Thyroid gland (tissue), 4 donors: Measurements from ENCODE around the gene GLYAT. TPM values are rescaled to one million over a fixed set of nuclear protein-coding genes. Genes with fewer than 3 reads are reported as not detected.

ENCODE experiments used
- DNase-seq, 2 donors: peaks; one replicate each; pipeline ENCODE4 v3.0.0-alpha.2; 2019
- H3K27ac ChIP-seq, 3 donors: fragments of 200-600 bp; sonication (generic); 1 replicate in 2 of 3; 2 replicates in 1 of 3; pipeline ENCODE4 v1.5.1; 2016 to 2019; ENCODE audit warnings: mild to moderate bottlenecking in 1 of 3, moderate library complexity in 1 of 3
- H3K27me3 ChIP-seq: fragments of 200-600 bp; sonication (generic); one replicate; pipeline ENCODE4 v1.5.1; 2019
- H3K36me3 ChIP-seq, 2 donors: fragments of 200-600 bp; sonication (generic); one replicate each; pipeline ENCODE4 v1.5.1; 2016 to 2019
- H3K4me1 ChIP-seq, 2 donors: fragments of 200-600 bp; sonication (generic); one replicate each; pipeline ENCODE4 v1.5.1; 2017 to 2019
- H3K4me3 ChIP-seq, 3 donors: fragments of 200-600 bp; sonication (generic); replicated peaks in 1 of 3; 1 replicate in 2 of 3; 2 replicates in 1 of 3; pipeline ENCODE4 v1.5.1; 2016; ENCODE audit warnings: mild to moderate bottlenecking in 1 of 3
- H3K9me3 ChIP-seq: fragments of 200-600 bp; sonication (generic); one replicate; pipeline ENCODE4 v1.5.1; 2017
- POLR2A ChIP-seq, 2 donors: fragments of 450-650 bp; IDR thresholded peaks; one replicate each; pipeline ENCODE4 v1.6.1; 2017; ENCODE audit warnings: antibody characterized with exemption in 2 of 2, mild to moderate bottlenecking in 2 of 2, moderate library complexity in 1 of 2
- WGBS, 2 donors: methylation state at CpG; one replicate each; pipeline ENCODE4 v1.1.5; 2017; 5-methylcytosine and 5-hydroxymethylcytosine counted together
- intact Hi-C: fragments of 100-400 bp; cut with DNase I; formaldehyde crosslinking; loops from one replicate; pipeline ENCODE4 v1.15.1; 2023
- total RNA-seq, 4 donors: library from RNA; depleted of rRNA; stranded (reverse); fragments of >200 nt; gene quantifications; one replicate each; pipeline ENCODE4 v1.2.3, GENCODE V29; 2016
- TF ChIP-seq, protein P1 (sequence below), 6 experiments: fragments of 200-600 bp in 3 of 6; fragments of 450-650 bp in 3 of 6; sonication (generic) in 3 of 6; IDR thresholded peaks; one replicate each; pipeline ENCODE4 v1.5.1; 2016 to 2019; ENCODE audit warnings: antibody characterized with exemption in 6 of 6, mild to moderate bottlenecking in 2 of 6, inconsistent platforms in 1 of 6, moderate library complexity in 1 of 6

The GLYAT gene
- total RNA-seq, 4 donors from 2014 or later: not detected

DNA sequence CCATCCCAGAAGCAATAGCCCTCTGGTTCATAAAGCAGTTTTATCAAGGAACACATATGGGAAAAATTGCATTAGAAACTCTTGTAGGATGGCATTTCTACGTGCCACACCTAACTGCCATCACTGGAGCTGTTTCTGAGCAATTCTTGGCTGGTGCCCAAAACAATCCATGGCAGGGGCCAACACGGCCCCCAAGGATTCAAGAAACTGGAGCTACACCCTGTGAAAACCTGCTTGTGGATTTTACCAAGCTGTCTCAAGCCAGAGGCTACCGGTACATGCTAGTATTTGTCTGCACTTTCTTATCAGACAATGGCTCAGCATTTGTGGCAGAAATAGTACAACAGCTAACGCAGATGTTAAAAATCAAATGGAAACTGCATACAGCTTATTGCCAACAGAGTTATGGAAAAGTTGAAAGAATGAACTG, 42.4 kb upstream of the GLYAT start:
- WGBS, 2 donors: 73 to 81% methylated on average over 3 to 4 of the region's 4 CpGs
- intact Hi-C loops: no loop called here
- TF ChIP-seq, protein P1, sequence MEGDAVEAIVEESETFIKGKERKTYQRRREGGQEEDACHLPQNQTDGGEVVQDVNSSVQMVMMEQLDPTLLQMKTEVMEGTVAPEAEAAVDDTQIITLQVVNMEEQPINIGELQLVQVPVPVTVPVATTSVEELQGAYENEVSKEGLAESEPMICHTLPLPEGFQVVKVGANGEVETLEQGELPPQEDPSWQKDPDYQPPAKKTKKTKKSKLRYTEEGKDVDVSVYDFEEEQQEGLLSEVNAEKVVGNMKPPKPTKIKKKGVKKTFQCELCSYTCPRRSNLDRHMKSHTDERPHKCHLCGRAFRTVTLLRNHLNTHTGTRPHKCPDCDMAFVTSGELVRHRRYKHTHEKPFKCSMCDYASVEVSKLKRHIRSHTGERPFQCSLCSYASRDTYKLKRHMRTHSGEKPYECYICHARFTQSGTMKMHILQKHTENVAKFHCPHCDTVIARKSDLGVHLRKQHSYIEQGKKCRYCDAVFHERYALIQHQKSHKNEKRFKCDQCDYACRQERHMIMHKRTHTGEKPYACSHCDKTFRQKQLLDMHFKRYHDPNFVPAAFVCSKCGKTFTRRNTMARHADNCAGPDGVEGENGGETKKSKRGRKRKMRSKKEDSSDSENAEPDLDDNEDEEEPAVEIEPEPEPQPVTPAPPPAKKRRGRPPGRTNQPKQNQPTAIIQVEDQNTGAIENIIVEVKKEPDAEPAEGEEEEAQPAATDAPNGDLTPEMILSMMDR (IDR thresholded peaks at IDR 0.05): no peak
- TF ChIP-seq POLR2A (IDR thresholded peaks at IDR 0.05): no peak
- no peaks in the 10 kb centered on the region for H3K36me3 ChIP-seq
- DNase-seq: no peak
- no peak overlapping the region for H3K4me3 ChIP-seq
- H3K4me1 ChIP-seq: no peaks in the 10 kb centered on the region
- H3K27ac ChIP-seq: no peak overlapping the region
- no peaks in the 10 kb centered on the region for H3K27me3 ChIP-seq
- no peaks in the 10 kb centered on the region for H3K9me3 ChIP-seq

DNA sequence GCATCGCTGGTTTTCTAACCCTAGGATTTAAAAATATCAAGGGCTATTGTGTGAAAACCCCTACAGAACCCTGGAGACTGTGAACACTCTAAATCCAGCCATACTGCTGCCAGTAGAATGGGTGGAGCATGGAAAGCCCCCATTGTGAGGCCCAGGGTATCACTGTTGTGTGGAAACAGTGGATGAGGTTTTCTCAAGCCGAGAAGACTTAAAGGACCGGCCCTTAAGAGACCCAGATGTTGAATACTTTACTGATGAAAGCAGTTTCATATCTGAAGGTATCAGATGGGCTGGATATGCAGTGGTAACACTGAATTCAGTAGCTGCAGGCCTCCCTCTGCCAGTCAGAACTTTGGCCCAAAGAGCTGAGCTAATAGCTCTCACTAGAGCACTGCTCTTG, 41.6 kb upstream of the GLYAT start:
- Histone ChIP-seq H3K36me3 (no peaks in the 10 kb centered on the region), H3K4me3 (no peak overlapping the region), H3K27ac (no peak overlapping the region), H3K27me3 (no peaks in the 10 kb centered on the region), H3K9me3 (no peaks in the 10 kb centered on the region), H3K4me1 (no peaks in the 10 kb centered on the region)
- TF ChIP-seq, protein P1 (IDR thresholded peaks at IDR 0.05): no peak
- TF ChIP-seq POLR2A (IDR thresholded peaks at IDR 0.05): no peak
- intact Hi-C loops: no loop called here
- 92 to 93% methylated on average over 3 of the region's 3 CpGs for WGBS, 2 donors
- DNase-seq: no peak

DNA sequence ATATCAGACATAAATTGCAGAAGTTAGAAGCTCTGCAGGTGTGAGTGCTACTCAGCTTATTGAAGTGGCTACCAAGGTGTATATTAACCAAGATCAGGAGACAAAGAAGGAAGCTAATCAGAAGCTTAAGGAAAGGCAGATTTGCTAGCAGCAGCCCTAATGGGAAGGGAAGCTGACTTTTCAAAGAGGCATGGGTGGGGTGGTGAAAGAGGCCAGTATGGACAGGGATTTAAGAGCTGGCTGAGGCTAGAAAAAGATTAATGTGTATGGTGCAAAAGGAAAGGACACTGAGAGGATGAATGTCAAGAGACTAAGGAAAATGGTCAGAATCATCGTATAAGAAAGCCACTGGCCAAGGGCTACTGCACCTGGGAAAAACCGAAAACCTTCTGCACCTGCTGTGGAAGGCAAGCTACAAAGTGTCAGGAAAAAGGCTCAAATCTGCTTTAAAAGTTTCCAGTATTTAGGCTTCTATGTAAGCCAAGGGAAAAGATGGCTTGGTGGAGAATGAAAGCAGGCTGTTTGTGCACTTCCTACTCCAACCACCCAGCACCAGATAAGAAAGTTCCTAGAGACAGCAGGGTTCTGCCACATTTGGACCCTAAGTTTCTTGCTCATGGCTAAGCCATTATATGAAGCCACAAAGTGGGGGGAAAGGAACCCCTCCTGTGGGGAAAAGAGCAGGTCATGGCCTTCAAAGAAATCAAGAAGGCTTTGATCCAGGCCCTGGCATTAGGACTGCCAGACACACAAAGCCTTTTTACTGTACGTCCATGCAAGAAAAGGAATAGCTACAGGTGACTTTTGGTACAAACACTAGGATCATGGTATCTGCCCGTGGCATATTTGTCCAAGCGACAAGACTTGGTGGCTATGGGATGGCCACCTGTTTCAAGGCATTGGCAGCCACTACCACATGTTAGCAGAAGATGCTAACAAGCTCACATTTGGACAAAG, 40.9 kb upstream of the GLYAT start:
- TF ChIP-seq POLR2A (IDR thresholded peaks at IDR 0.05): no peak
- TF ChIP-seq, protein P1 (IDR thresholded peaks at IDR 0.05): no peak
- Histone ChIP-seq H3K27ac (no peak overlapping the region), H3K36me3 (no peaks in the 10 kb centered on the region), H3K9me3 (no peaks in the 10 kb centered on the region), H3K27me3 (no peaks in the 10 kb centered on the region), H3K4me1 (no peaks in the 10 kb centered on the region), H3K4me3 (no peak overlapping the region)
- DNase-seq: no peak
- intact Hi-C loops: no loop called here
- 88 to 95% methylated on average over 5 of the region's 5 CpGs for WGBS, 2 donors

DNA sequence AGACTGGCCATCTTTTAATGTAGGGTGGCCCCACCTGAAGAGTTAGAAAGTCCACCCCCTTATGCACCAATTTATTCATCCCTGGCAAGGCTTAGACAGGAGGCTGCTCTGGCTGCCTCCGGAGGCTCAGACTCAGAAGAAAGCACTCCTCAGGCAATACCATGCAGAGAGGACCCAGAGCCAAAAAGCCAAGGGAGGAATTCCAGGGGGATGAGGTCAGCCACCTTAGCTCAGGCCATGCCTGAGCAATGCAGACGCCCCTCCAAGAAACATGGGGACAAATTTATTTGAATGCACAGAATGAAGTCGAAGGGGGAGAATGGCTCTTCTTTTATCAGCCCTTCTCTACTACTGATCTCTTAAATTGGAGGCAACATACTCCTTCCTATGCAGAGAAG, 39.7 kb upstream of the GLYAT start:
- DNase-seq: no peak
- intact Hi-C loops: no loop called here
- H3K4me1 ChIP-seq: no peaks in the 10 kb centered on the region
- H3K9me3 ChIP-seq: no peaks in the 10 kb centered on the region
- H3K27ac ChIP-seq: no peak overlapping the region
- no peak overlapping the region for H3K4me3 ChIP-seq
- TF ChIP-seq, protein P1 (IDR thresholded peaks at IDR 0.05): no peak
- no peak for TF ChIP-seq POLR2A (IDR thresholded peaks at IDR 0.05)
- no peaks in the 10 kb centered on the region for H3K36me3 ChIP-seq
- 76 to 81% methylated on average over 3 of the region's 3 CpGs for WGBS, 2 donors
- no peaks in the 10 kb centered on the region for H3K27me3 ChIP-seq
